Left forelimb (tissue), 1 donor: ENCODE results near the gene MUC21.

ENCODE experiments used
- DNase-seq: peaks from one replicate; pipeline ENCODE4 v3.0.0-alpha.2; 2018; ENCODE audit warnings: low spot score

The MUC21 gene

GRCh38 chr6:30983439-30983838 is at the start of gene MUC21:
TSS of gene MUC21 (plus strand) at chr6:30983718. CDS start at chr6:30983959, 241 bp downstream.
- DNase-seq, result no peak

- no peak for DNase-seq
Observed at GRCh38 chr6:30935018-30935417, 48.5 kb upstream of the MUC21 start.

- DNase-seq, result no peak
Observed at GRCh38 chr6:30937265-30937664, 46.3 kb upstream of the MUC21 start.

GRCh38 chr6:30938730-30939129 is 44.8 kb upstream of the MUC21 start:
- no peak for DNase-seq

- no peak for DNase-seq
Observed at GRCh38 chr6:30939473-30939872, 44.0 kb upstream of the MUC21 start.

DNA sequence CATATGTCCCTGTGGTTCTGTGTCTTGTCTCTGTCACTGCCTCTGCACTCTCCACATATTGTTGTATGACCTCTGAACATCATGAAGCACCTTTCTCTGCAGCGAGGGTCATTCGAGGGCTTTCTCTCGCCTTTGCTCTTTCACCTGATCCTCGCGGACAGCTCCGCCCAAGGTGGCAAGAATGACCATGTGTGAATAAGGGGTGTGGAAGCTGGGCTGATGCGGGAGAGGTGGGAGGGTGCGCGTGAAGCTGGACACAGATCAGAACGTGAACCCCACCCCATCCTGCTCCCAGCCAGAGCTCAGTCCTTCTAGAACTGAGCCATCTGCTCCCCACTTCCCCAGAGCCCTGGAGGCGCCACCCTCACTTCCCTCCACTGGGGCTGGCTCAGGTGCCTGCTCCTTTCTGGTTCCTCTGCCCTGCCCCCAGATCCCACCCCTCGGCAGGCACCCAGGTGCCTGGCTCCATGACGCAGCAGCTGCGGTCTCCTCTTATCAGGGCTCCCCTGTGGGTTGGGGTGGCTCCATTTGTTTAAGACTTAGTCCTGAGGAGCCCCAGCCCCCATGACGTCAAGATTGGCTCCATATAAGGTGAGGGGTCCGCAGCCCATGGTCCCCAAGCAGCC is 43.0 kb upstream of the MUC21 start, which contains the start of gene MUCL3:
MUCL3 (plus strand) TSS at position 613 of the 626 bp plus-strand sequence. CDS start 27 bp downstream, outside the sequence.
- DNase-seq, result no peak

- DNase-seq, result no peak
Observed at GRCh38 chr6:30942338-30943060, 41.0 kb upstream of the MUC21 start.

- no peak for DNase-seq
Observed at GRCh38 chr6:30944051-30944450, 39.5 kb upstream of the MUC21 start.

- DNase-seq, result no peak
Observed at GRCh38 chr6:30945281-30945680, 38.2 kb upstream of the MUC21 start.

DNA sequence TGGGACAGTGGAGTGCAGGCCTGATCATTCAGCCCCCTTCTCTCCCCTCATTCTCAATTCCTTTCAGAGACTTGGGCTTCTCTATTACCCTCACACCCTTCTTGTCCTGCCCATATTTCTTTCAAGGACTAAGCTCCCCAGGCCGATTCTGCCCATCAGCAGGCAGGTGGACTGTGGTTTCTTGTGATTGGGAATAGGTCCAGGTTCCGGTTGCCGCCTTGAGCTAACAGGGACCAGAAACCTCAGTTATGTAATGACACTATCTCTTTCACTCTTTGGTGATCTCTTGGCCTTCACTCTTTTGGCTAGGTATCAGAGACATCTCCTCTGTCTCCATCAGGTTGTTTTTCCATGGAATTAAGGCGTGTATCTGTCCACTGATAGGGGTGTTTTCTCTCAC is 36.3 kb upstream of the MUC21 start:
- DNase-seq, result no peak

DNA sequence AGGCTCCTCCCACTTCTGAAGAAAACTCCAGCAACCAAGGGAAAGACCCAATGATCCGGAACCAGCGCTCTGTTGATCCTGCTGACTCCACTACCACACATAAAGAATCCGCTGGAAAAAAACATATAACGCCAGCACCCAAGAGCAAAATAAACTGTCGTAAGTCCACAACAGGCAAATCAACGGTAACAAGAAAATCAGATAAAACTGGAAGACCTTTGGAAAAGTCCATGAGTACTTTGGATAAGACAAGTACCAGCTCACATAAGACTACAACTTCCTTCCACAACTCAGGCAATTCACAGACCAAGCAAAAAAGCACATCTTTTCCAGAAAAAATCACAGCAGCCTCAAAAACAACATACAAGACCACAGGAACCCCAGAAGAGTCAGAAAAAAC is 34.7 kb upstream of the MUC21 start:
- no peak for DNase-seq

- DNase-seq, result no peak
Observed at GRCh38 chr6:30951907-30952469, 31.5 kb upstream of the MUC21 start.

- no peak for DNase-seq
Observed at GRCh38 chr6:30954631-30955366, 28.7 kb upstream of the MUC21 start.

DNA sequence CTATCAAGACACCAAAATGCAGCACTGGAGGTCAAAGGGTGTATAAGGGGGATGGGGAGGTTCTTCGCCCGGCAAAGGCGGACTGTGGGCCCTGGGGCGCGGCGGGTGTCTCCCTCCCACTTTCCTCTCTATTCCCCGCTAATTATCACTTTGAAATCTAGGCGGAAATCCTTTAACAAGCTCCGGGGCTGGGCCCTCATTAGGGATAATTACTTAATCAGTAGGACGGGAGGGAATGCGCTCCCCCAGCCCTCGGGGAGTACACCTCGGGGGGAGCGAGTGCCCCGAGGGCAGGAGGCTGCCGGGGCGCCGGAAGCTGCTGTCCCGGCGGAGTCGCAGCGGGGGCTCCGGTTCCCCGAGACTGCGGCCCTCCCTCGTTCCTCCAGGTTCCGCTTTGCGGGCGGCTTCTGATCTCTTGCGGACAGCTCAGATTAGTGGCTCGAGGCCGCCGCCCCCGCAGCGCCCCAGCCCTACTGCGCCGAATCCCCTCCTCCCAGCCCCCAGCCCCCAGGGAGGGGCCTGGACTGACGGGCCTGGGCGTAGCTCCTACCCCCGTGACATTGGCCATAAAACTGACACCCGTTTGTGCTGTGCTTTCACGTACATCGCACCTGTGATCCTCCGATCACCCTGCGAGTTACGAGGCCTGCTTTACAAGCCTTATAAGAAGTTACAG is 28.0 kb upstream of the MUC21 start:
- peak; percentile 70 for DNase-seq

DNA sequence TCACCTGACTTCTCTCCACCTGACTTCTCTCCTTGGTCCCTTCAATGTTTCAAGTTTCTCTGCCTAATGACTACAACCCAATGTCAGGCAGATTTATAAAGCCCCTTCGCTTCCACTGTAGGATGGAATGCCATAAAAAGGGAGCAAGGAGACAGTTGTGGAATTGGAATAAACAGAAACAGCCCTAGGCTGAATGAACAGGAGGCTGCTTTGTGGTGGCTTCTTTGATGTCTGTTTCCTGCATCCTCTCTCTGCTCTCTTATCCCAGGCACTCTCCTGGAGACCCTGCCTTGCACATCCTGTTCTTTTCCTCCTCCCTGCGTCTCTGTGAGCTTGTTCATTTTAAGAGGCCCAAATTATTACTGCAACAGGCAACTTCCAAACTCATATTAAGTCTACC is 25.8 kb upstream of the MUC21 start:
- no peak for DNase-seq

DNA sequence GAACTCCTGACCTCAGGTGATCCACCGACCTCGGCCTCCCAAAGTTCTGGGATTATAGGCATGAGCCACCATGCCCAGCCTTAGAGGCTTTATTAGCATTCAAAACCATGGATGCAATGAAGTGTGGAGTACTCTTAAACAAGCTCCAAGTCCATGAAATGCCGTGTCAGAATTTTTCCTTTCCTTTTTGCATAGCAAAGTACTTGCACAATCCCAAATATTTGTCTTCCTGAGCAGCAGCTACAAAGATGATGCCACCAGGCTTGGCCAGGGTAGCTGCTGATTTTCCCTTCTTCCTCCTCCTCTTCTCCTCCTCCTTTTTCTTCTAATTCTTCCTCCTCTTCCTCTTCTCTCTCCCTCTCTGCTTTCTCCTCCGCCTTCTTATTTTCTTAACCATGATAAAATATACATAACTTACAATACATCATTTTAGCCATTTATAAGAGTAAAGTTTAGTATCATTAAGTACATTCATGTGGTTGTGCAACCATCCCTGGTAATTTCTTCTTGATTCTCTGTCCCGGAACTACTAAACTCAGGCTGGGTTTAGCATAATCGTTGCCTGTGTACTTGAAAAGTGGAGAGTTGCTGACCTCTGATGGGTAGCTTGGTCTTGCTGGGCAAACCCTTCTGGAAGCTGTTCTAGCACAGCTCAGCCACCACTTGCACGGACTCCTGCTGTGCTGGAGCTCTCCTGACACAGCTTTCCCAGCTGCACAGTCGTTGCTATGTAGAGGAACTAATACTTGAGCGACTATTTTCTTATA is 22.4 kb upstream of the MUC21 start:
- no peak for DNase-seq

GRCh38 chr6:30962716-30963115 is 20.8 kb upstream of the MUC21 start:
- DNase-seq, result no peak

DNA sequence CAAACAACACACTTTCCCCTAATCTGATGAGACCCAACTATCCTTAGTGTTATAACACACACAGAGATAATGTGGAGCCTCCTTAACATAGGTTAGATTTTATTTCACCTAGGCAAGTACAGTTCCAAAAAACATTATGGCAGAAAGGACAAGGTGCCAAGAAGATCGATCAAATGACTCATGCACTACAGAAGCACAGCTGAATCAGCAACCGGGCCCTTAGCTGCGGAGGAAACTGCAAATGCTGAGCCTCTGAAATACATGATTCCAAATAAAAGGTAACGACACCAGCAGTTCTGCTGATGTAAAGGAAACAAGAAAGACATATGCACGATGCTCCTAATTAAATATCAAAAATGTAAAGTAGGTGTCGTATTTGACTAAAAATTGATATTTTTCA is 19.9 kb upstream of the MUC21 start:
- DNase-seq, result no peak

DNA sequence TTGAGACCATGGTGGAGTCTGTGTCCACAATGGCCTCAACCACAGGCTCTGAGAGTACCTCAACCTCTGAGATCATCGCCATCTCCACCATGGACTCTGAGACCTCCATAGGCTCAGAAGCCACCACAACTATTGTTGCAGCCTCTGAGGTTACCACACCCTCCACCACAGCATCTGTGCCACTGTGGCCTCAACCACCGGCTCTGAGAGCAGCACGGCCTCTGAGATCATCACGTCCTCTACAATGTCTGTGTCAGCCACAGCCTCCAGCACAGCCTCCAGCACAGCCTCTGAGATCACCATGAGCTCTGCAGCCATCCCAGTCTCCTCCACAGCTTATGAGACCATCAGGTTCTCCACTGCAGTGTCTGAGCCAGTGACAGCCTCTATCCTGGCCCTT is 19.4 kb upstream of the MUC21 start:
- DNase-seq, result no peak

GRCh38 chr6:30965140-30965601 is 18.3 kb upstream of the MUC21 start:
- DNase-seq, result no peak

DNA sequence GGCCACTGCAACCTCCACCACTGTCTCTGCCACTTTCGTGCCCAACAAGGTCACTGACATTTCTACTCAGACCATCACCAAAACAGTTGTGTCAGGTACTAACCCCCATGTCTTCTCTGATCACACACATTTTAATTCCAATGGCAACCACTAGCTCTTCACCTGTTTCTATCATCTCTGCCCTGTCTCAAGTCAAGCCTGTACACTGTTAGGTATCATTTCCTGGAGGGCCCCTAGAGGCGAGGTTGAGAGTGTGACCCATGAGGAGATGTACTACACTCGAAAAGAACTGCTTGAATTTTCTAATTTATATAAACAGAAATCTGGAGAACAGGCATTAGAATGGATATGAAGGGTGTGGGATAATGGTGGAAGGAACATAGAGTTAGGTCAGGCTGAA is 17.4 kb upstream of the MUC21 start:
- no peak for DNase-seq
